GM18868 (cell line): Measurements from ENCODE around the gene PGAM5.
"Not testable (repeated sequence)": the region's sequence is repeated elsewhere in the genome, so short reads cannot be mapped to it uniquely, and the experiment has no call there.

Source experiments
- ATAC-seq: cut with Tn5 transposase; IDR thresholded peaks from one replicate; pipeline ENCODE4 v1.9.1; 2021; ENCODE audit warnings: mild to moderate bottlenecking, moderate library complexity; ENCODE audit not compliant: unreplicated experiment

PGAM5 gene

DNA sequence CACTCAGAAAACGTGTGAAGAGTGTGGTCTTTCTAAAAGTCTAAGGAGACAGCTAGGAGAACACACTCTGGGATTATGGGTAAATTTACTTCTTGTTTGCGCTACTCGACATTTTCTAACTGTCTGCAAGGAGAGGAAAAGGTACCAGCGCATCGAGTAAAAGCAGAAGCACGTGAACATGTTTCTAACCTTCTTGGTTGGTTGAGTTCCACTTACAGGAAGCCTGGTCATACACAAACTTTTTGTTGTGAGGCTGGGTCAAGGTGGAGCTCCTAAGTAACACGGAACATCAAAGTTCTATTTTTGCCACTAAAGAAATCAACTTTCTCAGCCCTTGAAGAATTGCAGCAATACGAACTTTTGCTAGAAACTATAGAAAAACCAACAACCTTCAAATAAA is 31.0 kb downstream of the PGAM5 start:
- no peak for ATAC-seq

DNA sequence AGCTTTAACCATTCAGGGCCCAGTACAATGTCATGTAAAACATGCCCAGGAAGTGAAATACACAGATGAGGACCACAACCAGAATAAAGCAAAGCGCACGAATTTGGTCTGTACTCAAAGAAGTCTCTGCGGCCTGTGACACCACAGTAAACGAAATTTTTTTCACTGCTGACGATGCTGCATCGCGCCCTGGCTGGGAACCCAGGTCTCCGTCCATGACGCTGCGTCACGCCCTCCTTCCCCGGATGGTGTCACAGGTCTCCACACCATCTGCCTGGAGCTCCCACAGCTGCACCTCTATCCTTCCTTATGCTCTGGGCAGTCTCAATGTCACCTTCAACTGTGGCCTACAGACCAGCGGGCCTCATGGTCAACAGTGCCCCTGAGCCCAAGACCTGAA is 33.2 kb downstream of the PGAM5 start:
- ATAC-seq: no peak

DNA sequence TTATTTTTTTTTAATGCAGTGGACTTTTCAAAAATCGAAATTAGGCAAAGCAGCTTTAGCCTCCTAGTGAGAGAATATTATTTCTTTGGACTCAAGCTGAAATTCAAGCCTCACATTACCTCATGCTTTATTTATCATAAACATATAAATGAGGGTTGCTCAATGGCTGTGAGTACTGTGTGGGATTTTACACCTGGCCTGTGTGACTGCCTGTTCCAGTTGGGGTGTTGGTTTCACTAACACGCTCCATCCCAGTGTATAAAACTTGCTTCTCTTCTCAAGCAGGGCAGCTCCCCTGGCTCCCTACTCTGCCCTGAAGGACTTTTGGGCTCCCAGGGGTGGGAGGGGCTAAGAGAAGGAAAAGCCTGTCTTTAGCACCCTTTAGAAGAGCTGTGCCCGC is 36.0 kb downstream of the PGAM5 start:
- ATAC-seq: no peak

DNA sequence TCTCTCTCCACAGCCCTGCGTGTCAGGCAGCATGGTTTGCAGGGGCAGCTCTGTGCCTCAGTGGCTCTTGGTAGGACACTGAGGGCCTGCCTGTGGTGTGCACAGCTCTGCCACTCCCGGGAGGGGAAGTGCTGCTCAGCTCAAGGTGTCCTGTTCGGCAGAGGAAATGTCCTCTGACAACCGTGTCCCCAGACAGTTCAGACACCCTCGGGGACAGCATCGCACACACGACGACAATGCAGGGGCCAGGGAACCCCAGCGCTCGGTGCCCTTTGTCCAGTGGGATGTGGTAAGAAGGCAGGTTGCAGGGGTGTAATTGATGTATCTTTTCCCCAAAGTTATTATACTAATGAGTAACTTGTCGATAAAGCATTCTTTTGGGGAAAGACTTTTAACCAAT is 36.8 kb downstream of the PGAM5 start:
- no peak for ATAC-seq

DNA sequence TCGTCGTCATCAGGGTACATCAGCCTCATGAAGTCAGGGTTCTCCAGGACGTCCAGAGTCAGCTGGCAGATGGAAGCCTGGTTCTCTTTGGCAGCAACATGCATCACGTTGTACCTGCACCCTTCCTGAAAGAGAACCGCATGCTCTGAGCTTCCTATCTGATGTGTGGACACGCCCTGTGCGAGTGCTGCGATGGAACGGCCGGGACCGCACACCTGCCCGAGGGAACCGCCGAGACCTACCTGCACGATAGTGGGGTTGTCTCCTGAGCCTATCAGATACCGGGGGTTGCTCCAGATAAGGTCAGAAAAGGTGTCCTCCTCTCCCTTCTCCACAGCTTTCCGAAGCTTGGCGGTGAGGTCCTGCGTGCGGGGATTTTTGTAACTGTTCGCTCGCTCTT is 37.3 kb downstream of the PGAM5 start:
- no peak for ATAC-seq

DNA sequence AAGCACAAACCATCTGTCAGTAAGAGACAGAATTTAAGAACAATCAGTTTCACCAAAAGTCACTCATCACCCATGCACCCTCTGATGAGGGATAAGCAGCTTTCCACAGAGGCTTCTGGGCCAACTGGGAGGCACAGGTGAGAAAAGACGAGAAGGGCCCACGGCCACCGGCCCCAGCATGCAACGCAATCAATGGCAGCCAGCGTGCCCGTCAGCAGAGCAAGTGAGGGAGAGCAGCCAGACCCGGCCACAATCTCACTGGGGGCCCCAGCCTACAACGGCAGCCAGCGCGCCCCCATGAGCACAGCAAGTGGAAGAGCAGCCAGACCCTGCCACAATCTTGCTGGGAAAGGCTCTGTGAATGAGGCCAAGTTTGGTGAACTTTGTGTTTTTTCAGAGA is 37.7 kb downstream of the PGAM5 start:
- ATAC-seq: no peak

DNA sequence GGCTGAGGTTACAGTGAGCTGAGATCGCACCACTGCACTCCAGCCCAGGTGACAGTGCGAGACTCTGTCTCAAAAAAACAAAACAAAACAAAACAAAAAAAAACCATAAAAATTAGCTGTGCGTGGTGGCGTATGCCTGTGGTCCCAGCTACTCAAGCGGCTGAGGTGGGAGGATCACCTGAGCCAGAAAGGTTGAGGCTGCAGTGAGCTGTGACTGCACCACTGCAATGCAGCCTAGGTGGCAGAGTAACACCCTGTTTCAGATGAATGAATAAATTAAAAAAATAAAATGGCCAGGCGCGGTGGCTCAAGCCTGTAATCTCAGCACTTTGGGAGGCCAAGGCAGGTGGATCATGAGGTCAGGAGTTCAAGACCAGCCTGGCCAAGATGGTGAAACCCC is 43.0 kb downstream of the PGAM5 start:
- ATAC-seq: not testable (repeated sequence)

DNA sequence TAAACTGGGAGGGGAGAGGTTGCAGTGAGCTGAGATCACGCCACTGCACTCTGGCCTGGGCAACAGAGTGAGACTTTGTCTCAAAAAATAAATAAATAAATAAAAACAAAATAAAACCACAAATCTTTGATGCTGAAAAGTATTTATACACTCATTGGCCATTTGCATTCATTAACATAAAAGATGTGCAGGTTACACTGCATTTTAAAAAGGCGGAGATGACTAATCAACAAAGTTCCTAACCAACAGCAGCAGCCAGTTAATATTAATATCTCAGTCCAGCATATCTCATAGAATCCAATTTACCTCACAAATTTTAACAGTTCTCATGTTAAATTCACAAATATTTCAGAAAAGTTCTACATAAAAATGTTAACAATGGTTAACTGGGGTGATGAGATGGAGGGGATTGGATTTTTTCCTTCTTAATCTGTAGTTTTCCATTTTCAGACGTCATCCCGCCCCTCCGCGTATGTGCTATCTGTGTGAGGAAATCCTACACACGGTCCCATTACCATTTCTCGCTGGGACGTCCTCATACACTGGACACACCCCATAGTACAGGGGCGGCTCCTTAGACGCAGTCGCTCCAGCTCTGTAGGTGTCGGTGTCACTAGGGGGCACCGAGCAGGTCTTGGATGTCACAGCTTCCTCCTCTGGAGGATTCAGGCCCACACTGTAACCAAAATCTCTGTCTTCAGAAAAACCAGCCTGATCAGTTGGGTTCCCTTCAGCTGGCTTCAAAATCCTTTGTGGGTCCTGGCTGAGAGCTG is 43.7 kb downstream of the PGAM5 start:
- no peak for ATAC-seq

DNA sequence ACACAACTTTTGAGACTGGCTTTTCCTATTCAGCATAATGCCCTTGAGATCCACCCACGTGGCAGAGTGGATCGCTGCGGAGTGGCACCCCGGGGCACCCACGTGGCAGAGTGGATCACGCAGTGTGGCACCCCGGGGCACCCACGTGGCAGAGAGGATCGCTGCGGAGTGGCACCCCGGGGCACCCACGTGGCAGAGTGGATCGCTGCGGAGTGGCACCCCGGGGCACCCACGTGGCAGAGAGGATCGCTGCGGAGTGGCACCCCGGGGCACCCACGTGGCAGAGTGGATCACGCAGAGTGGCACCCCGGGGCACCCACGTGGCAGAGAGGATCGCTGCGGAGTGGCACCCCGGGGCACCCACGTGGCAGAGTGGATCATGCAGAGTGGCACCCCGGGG is 48.2 kb downstream of the PGAM5 start:
- not testable (repeated sequence) for ATAC-seq

DNA sequence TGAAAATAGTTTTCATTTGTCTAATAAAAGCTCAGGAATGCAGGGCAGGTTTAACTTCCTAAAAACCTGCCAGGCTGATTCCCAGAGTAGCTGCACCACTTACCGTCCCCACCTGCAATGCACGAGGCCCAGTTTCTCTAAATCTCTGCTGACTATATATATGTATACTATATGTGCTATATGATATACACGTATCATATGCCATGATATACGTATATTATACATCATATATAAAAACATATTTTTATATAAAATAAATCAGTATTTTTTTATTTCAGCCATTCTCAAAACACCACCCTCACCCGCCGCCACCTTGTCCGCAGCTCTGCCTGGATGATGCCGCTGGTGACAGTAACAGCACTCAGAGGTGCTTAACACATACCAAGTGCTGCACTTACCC is 48.7 kb downstream of the PGAM5 start:
- no peak for ATAC-seq

DNA sequence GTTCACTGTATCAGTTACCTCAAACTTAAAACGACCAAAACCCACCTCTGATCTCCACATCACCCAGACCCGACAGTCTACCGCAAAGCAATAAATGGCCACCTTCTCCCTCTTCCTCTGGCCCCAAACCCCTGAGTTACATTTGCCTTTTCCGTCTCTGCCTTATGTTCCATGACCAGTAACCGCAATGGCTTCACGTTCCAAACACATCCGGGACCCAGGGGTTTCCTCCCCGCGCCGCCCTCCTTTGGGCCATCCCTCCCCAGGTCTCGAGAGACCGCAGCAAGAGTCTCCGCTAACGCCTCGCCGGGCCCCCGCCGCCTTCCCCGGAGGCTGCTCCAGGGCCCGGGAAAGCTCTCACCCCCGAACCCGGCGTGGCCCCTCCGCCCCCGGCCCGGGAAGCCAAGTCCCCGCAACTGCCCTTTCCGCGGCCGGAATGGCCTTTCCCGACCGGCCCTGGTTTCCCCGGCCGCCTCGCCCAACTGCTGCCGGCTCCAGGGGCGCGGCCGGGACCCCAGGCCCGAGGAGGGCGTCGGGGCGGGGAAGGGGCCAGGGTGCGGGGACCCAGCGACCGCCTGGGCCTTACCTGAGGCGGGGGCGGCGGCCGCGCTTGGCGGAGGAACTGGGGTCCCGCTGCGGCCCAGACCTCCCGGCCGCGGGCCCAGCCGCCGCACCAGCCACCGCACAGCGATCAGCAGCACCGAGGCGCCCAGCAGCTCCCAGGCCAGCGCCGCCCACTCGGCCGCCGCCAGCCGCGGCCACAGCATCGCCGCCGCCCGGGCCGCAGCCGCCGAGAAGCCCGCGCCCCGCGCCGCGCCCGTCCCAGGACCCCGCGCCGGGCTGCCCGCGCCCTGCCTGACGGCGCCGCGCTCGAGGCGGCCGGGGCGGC is 50.6 kb downstream of the PGAM5 start, which contains the start of gene ANKLE2:
Gene ANKLE2 (minus strand): TSS at position 801 of the 889 bp plus-strand sequence. CDS start 34 bp downstream, at position 767.
- ATAC-seq: peak; percentile 27

DNA sequence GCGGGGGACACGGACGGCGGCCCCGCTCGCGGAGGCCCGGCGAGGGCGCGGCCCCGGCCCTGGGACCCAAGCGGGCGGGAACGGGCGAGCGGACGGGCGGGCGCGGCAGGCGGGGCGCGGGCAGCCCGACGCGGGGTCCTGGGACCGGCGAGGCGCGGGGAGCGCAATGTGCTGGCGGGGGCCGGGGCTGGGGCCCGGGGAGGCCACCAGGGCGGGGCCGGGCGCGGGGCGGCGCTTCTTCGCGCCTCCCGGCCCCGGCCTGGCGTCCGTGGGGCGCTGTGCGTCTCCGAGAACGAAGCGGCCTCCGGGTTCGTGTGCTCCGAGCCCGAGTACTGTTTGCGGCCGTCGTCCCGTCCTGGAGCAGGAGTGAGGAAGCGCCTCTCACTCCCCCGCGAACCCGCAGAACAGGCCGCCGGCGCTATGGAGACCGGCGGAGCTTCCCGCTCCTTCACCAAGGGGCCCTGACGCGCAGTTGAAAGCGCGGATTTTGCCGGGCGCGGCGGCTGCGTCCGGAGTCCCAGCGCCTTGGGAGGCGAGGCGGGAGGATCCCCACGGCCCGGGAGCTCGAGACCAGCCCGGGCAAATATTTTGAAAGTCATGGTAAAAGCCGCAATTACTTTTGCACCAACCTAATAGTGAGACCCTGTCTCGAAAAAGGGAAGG is 51.4 kb downstream of the PGAM5 start:
- peak; percentile 75 for ATAC-seq

DNA sequence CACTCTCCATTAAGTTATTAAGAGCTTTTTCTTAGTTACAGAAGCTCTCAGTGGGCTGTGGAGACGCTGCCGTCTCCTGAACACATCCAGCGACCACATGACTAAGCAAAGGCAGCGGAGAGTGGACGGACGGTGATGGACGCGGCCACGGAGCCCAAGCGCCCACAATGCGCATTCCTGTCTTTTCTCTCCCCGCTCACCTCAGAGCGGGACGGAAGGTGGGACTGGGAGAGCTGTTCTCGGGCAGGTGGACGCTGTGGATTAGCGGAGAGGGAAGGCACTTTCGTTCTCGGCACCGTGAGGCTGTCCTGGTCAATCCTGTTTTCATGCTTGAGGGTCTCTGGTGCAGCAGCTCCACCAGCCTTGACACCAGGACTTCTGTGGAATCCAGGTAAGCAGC is 53.6 kb downstream of the PGAM5 start:
- ATAC-seq: no peak

DNA sequence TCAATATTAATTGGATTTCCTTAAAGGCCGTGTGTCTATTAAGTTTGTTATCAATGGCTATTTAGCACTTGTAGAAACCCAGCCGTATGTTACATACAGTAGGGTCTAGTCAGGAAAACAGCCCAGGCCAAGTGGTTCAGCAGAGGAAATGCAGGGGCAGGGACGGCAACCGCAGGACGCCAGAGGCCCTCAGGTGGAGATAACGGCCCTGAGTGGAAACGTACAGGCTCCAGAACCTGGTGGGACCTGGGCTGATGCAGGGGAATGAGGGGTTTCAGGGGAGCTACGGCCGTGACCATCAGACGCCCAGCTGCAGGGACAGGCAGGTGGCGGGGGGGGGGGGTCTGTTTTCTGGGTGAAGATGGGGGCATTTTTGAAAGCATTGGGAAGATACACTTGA is 54.7 kb downstream of the PGAM5 start:
- no peak for ATAC-seq

DNA sequence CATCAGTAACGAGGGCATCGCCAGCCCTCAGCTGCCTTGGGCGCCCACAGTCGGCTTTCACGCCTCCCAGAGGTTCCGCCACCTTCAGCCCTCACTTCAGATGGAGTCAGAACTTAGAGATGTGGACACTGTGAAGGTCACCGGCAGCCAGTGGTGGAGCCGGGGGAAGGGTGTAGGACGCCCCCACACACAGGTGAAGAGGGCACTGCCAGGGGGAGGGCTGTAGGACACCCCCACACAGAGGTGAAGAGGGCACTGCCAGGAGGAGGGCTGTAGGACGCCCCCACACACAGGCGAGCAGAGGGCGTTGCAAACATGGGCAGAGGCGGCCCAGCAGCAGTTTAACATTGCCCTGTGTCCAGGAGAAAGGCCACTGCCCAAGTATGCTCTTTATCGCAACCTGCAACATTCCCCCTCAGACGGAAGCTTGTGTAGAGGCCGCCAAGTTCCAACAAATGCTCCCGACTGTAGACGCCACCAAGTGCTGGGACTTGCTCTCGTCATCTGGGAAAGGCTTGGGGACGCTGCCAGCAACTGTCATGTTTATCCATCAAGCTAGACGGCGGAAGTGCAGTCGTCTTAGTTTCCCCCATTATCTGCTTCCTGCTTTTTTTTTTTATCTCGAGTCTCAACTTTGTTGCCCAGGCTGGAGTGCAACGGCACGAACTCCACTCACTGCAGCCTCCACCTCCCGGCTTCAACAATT is 55.9 kb downstream of the PGAM5 start:
- ATAC-seq: no peak

DNA sequence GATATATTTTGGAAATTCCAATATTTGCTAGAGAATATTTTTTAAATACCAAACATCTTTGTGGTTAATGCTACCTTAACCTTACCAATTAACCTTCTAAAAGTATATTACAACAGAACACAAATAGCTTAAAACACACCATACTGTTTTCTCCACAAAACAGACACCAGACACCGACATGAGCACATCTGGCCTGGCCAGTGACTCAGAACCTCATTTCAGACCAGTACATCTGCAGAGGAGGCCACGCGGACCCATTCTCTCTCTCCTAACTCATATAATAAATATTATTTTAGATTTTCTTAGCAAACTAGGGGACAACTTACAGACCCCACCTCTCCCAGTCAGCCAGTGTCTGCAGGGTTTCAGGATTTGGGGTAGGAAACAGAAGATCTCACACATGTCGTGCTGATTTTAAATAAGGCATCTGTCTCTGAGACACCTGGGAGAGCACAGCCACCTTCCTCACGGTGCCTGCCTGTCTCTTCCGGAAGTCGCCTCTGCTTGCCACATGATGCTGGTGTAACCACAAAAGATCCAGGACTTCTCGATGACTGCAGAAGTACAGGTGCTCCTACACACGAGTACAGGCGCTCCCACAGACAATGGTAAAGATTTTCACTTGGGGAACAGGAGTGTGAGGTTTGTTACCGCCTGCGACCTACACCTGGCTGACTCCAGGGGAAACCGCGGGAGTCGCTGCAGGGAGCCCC is 60.6 kb downstream of the PGAM5 start:
- ATAC-seq: peak; percentile 55
